ENCODE data around the gene WWC1. TPM values are rescaled to one million over a fixed set of nuclear protein-coding genes. Genes with fewer than 3 reads are reported as not detected.

WWC1 gene
- total RNA-seq, 1 donor from 2014 or later: 0.70 TPM

DNA sequence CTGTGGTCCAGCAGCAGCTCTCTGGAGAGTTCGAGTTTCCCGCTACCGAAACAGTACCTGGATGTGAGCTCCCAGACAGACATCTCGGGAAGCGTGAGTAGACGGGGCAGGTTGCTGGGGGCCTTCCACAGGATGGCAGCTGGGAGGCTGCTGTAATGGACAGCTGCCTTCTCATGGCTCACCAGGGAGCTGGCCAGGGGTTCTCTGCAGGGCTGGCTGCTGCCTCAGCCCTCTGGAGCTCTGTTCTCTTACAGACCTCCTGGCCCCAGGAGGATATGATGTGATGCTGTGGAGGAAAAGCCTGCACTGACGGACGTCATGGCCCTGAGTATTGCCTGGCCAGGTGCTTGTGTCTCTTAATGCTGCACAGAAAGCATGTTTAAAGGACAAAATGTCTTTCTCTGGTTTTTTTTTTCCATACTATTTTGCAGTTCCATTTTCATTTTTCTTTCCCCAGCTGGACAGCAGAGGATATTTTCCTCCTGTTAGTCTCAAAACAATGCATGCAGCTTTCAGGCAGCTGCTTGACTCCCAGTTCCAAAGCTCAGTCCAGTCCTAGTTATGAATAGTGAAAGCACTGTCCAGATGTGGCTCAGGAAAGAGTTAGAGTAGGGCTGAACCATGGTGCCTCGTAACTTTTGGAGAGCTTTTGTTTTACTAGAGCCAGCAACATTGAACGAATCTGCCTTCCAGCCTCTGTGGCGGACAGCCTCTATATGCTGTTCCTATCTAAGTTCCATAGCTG lies 117.3 kb downstream of the WWC1 start:
- H3K27me3 Mint-ChIP-seq (ENCODE audit: insufficient read depth): peaks cover 29% of the 10 kb centered on the region
- no peak overlapping the region for H3K27ac Mint-ChIP-seq
- H3K4me1 Mint-ChIP-seq (ENCODE audit: low read depth): peaks cover 22% of the 10 kb centered on the region
- intact Hi-C loops (cut with micrococcal nuclease): no loop called here
- H3K36me3 Mint-ChIP-seq (ENCODE audit: low read depth): no peaks in the 10 kb centered on the region
- H3K4me3 Mint-ChIP-seq: no peak overlapping the region
- DNase-seq (ENCODE audit: low spot score): no peak
- no peaks in the 10 kb centered on the region for H3K9me3 Mint-ChIP-seq

DNA sequence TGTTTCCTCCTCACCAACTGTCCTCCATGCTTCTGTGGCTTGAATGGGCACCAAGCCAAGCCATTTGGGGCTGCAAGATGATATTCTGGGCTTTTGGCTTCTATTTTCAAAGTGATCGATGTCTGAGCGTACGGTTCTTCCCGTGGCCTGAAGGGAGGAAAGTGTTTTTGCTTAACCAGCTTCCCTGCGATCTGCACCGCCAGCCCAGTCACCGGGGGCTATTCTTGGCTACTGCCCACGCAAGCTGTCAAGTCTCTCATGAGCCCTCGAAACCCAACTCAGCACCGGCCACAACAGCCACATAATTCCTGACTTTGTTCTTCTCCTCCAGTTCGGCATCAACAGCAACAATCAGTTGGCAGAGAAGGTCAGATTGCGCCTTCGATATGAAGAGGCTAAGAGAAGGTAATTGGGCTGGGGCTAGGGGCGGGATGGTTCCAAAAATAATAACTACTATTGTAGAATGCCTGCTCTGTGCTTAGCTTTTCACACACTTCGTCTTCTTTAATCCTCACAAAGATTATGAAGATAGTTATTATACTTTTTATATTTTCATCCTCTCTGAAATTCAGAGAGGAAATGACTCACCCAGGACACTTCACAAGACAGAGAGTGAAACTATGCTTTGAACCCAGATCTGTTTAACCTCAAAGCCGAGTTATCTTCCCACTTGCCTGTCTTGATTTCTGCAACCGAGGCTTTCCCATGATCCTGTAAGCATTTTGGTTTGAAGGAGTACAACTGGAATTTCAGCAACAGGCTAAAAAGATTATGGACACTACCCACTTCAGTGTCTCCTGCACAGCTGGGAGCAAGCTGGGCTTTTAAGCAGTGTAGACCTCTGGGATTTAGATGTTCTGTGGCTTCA lies 118.4 kb downstream of the WWC1 start:
- H3K36me3 Mint-ChIP-seq (ENCODE audit: low read depth): no peaks in the 10 kb centered on the region
- peaks cover 22% of the 10 kb centered on the region for H3K4me1 Mint-ChIP-seq (ENCODE audit: low read depth)
- H3K4me3 Mint-ChIP-seq: no peak overlapping the region
- DNase-seq (ENCODE audit: low spot score): no peak
- intact Hi-C loops (cut with micrococcal nuclease): loop anchor here (1.0 to 10.0 kb wide), 3 partner anchors 77 to 182 kb away; partner anchors contain the start of gene RARS1
- peaks cover 26% of the 10 kb centered on the region for H3K27me3 Mint-ChIP-seq (ENCODE audit: insufficient read depth)
- H3K27ac Mint-ChIP-seq: no peak overlapping the region
- no peaks in the 10 kb centered on the region for H3K9me3 Mint-ChIP-seq

DNA sequence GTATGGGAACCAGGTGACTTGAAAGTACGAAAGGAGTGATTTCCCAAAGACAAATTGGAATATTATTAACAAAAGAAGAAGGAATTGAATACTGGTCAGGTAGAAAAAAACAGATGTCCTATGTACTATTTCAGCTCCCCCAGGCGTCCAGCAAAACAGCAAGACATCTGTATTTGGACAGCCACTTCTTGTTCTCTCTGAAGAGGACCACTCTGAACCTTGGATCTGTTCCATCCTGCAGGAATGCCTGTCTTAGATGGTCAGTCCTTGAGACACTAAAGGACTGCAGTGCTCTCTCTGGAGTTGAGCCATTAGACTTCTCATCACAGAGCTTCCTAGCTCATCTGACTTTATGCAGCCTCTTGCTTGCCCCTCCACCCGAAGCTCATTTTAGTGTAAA lies 120.4 kb downstream of the WWC1 start:
- intact Hi-C loops (cut with micrococcal nuclease): loop anchor here (2.0 to 10.0 kb wide), 2 partner anchors 75 to 147 kb away; partner anchors contain the start of gene RARS1

GRCh38 chr5:168413062-168413461 lies 121.6 kb downstream of the WWC1 start:
- H3K27ac Mint-ChIP-seq: no peak overlapping the region
- H3K9me3 Mint-ChIP-seq: no peaks in the 10 kb centered on the region
- no peaks in the 10 kb centered on the region for H3K36me3 Mint-ChIP-seq (ENCODE audit: low read depth)
- no peak overlapping the region for H3K4me3 Mint-ChIP-seq
- H3K4me1 Mint-ChIP-seq (ENCODE audit: low read depth): peaks cover 16% of the 10 kb centered on the region
- no peak for DNase-seq (ENCODE audit: low spot score)
- intact Hi-C loops (cut with micrococcal nuclease): loop anchor here (10.0 kb wide), 1 partner anchor 148 kb away; no protein-coding TSS in a partner anchor
- peaks cover 21% of the 10 kb centered on the region for H3K27me3 Mint-ChIP-seq (ENCODE audit: insufficient read depth)

More for the DNA sequence above, 120.4 kb downstream of the WWC1 start:
- DNase-seq (ENCODE audit: low spot score): no peak
- Mint-ChIP-seq H3K4me1 (ENCODE audit: low read depth) (peaks cover 22% of the 10 kb centered on the region), H3K36me3 (ENCODE audit: low read depth) (no peaks in the 10 kb centered on the region), H3K9me3 (no peaks in the 10 kb centered on the region), H3K4me3 (no peak overlapping the region), H3K27ac (no peak overlapping the region), H3K27me3 (ENCODE audit: insufficient read depth) (peaks cover 27% of the 10 kb centered on the region)

GRCh38 chr5:168413596-168413995 lies 122.2 kb downstream of the WWC1 start:
- Mint-ChIP-seq H3K27me3 (ENCODE audit: insufficient read depth) (peaks cover 19% of the 10 kb centered on the region), H3K4me1 (ENCODE audit: low read depth) (peaks cover 16% of the 10 kb centered on the region), H3K27ac (no peak overlapping the region), H3K36me3 (ENCODE audit: low read depth) (no peaks in the 10 kb centered on the region), H3K9me3 (no peaks in the 10 kb centered on the region), H3K4me3 (no peak overlapping the region)
- DNase-seq (ENCODE audit: low spot score): no peak
- intact Hi-C loops (cut with micrococcal nuclease): loop anchor here (10.0 kb wide), 1 partner anchor 149 kb away; no protein-coding TSS in a partner anchor

DNA sequence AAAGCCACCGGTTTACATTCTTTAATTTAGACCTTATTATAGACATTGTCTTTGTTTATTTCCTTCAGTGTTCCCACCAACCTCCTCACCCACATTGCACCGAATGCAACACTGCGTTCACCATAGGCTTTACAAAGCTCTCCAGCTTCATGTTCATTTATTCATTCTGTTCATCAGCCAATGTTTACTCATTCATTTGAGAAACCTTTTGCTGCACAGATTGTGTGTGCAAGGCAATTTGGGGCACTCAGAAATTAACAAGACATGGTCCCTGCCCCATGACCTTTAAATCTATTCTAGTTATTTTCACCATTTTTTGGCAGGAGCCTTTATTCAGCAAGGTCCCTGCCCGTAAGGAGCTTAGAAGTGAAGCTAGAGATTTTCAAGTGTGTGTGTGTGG lies 124.0 kb downstream of the WWC1 start:
- intact Hi-C loops (cut with micrococcal nuclease): loop anchor here (10.0 kb wide), 1 partner anchor 151 kb away; no protein-coding TSS in a partner anchor
- H3K27ac Mint-ChIP-seq: no peak overlapping the region
- H3K4me1 Mint-ChIP-seq (ENCODE audit: low read depth): peaks cover under 1% of the 10 kb centered on the region
- no peaks in the 10 kb centered on the region for H3K9me3 Mint-ChIP-seq
- H3K27me3 Mint-ChIP-seq (ENCODE audit: insufficient read depth): peaks cover 12% of the 10 kb centered on the region
- no peaks in the 10 kb centered on the region for H3K36me3 Mint-ChIP-seq (ENCODE audit: low read depth)
- no peak overlapping the region for H3K4me3 Mint-ChIP-seq
- no peak for DNase-seq (ENCODE audit: low spot score)

GRCh38 chr5:168415971-168416370 lies 124.5 kb downstream of the WWC1 start:
- Mint-ChIP-seq H3K9me3 (no peaks in the 10 kb centered on the region), H3K4me1 (ENCODE audit: low read depth) (no peaks in the 10 kb centered on the region), H3K4me3 (no peak overlapping the region), H3K27me3 (ENCODE audit: insufficient read depth) (peaks cover 11% of the 10 kb centered on the region), H3K27ac (no peak overlapping the region), H3K36me3 (ENCODE audit: low read depth) (no peaks in the 10 kb centered on the region)
- no peak for DNase-seq (ENCODE audit: low spot score)
- intact Hi-C loops (cut with micrococcal nuclease): loop anchor here (10.0 kb wide), 1 partner anchor 151 kb away; no protein-coding TSS in a partner anchor

DNA sequence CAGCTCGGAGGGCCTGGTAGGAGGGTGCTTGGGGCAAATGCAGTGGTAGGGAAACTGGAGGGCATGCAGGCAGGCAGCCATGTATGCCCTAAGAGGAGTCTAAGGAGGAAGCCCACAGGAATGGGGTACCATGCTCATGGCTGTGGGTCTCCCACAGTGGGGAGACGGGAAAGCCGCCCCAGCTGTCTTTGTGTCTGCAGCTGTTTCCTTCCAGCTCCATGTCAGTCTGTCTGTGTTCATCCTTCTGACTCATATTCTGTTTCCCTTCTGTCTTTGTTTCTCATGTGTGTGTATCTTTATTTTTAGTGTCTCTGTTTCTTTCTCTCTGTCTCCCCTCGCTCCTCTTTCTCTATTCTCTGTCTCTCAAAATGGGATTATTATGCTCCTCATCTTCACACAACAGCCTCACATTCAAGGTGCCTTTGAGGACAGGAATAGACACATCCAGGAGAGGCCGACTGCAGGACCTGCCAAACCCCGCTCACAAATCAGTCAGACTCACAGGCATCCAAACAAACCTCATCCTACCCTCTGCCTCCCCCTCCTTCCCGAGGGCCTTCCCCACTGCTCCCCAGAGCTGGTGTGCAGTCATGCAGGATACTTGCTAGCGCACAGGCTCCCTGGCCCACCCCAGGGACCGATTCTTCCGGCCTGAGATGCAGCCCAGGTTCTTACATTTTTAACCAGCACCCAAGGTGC lies 126.4 kb downstream of the WWC1 start:
- intact Hi-C loops (cut with micrococcal nuclease): loop anchor here (10.0 kb wide), 1 partner anchor 153 kb away; no protein-coding TSS in a partner anchor
- Mint-ChIP-seq H3K27me3 (ENCODE audit: insufficient read depth) (peaks cover 7% of the 10 kb centered on the region), H3K4me3 (no peak overlapping the region), H3K36me3 (ENCODE audit: low read depth) (no peaks in the 10 kb centered on the region), H3K9me3 (no peaks in the 10 kb centered on the region), H3K4me1 (ENCODE audit: low read depth) (no peaks in the 10 kb centered on the region), H3K27ac (no peak overlapping the region)
- DNase-seq (ENCODE audit: low spot score): no peak

DNA sequence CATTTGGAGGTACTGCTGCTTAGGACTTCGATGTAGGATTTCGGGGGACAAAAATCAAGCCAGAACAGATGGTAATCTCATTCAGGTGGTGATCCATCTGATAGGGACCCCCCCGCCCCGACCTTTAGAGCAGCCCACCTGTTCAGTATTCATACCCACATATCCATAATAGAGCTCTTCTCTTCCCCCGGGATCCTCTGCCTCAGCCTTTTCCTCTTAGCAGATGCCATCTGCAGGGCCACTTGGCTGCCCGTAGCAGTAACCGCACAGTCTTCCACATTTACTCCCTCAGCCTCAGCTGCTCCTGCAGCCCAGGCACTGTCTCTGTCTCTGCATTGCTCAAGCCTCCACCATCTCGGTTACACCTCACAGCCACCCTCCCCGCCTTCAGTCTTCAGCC lies 129.0 kb downstream of the WWC1 start:
- intact Hi-C loops (cut with micrococcal nuclease): no loop called here
- H3K9me3 Mint-ChIP-seq: no peaks in the 10 kb centered on the region

DNA sequence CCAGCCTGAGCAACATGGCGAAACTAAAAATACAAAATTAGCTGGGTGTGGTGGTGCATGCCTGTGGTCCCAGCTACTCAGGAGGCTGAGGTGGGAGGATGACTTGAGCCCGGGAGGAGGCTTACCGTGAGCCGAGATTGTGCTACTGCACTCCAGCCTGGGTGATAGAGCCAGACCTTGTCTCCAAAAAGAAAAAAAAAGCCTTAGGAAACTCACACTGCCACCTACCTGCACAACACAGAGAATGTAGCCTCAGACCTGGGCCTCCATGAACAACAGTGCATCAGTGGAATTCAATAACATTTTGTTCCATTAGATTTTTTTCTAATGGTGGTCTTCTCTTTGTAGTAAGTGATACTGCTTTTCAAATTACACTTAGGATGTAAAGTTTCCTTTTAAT lies 131.0 kb downstream of the WWC1 start:
- Mint-ChIP-seq H3K4me3 (no peak overlapping the region), H3K9me3 (no peaks in the 10 kb centered on the region), H3K36me3 (ENCODE audit: low read depth) (no peaks in the 10 kb centered on the region), H3K27ac (no peak overlapping the region), H3K4me1 (ENCODE audit: low read depth) (no peaks in the 10 kb centered on the region), H3K27me3 (ENCODE audit: insufficient read depth) (peaks cover 5% of the 10 kb centered on the region)
- intact Hi-C loops (cut with micrococcal nuclease): no loop called here
- DNase-seq (ENCODE audit: low spot score): no peak

More for the DNA sequence above, 129.0 kb downstream of the WWC1 start:
- DNase-seq (ENCODE audit: low spot score): no peak
- Mint-ChIP-seq H3K4me3 (no peak overlapping the region), H3K27me3 (ENCODE audit: insufficient read depth) (peaks cover 9% of the 10 kb centered on the region), H3K4me1 (ENCODE audit: low read depth) (no peaks in the 10 kb centered on the region), H3K36me3 (ENCODE audit: low read depth) (no peaks in the 10 kb centered on the region), H3K27ac (no peak overlapping the region)

DNA sequence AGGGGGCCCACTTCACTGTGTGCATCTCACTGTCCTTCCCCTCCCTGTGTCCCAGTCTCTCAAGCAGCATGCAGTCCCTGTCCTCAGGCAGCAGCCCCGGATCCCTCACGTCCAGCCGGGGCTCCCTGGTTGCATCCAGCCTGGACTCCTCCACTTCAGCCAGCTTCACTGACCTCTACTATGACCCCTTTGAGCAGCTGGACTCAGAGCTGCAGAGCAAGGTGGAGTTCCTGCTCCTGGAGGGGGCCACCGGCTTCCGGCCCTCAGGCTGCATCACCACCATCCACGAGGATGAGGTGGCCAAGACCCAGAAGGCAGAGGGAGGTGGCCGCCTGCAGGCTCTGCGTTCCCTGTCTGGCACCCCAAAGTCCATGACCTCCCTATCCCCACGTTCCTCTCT lies 132.0 kb downstream of the WWC1 start:
- Mint-ChIP-seq H3K4me1 (ENCODE audit: low read depth) (no peaks in the 10 kb centered on the region), H3K9me3 (no peaks in the 10 kb centered on the region), H3K27ac (no peak overlapping the region), H3K36me3 (ENCODE audit: low read depth) (no peaks in the 10 kb centered on the region), H3K4me3 (no peak overlapping the region), H3K27me3 (ENCODE audit: insufficient read depth) (peaks cover 5% of the 10 kb centered on the region)
- DNase-seq (ENCODE audit: low spot score): no peak
- intact Hi-C loops (cut with micrococcal nuclease): no loop called here

- H3K27ac Mint-ChIP-seq: no peak overlapping the region
- intact Hi-C loops (cut with micrococcal nuclease): no loop called here
- H3K27me3 Mint-ChIP-seq (ENCODE audit: insufficient read depth): peaks cover 5% of the 10 kb centered on the region
- no peaks in the 10 kb centered on the region for H3K36me3 Mint-ChIP-seq (ENCODE audit: low read depth)
- H3K4me1 Mint-ChIP-seq (ENCODE audit: low read depth): no peaks in the 10 kb centered on the region
- H3K4me3 Mint-ChIP-seq: no peak overlapping the region
- H3K9me3 Mint-ChIP-seq: no peaks in the 10 kb centered on the region
- DNase-seq (ENCODE audit: low spot score): no peak
Observed at GRCh38 chr5:168423971-168424370, 132.5 kb downstream of the WWC1 start.
